Activated CD8-positive, alpha-beta memory T cell treated with anti-CD3 and anti-CD28 coated beads for 36 hours (primary cell): ENCODE data around the gene ADAMTS14. TPM values are rescaled to one million over a fixed set of nuclear protein-coding genes. Genes with fewer than 3 reads are reported as not detected.

Source experiments
- CTCF ChIA-PET: fragments of 350-600 bp; sonication (Branson Sonifier 250); formaldehyde crosslinking; loops from one replicate; lab custom pipeline; 2021; ENCODE audit warnings: antibody characterized with exemption; lab: Charles Lee
- POLR2A ChIA-PET: fragments of 350-600 bp; sonication (Branson Sonifier 250); formaldehyde crosslinking; loops from one replicate; lab custom pipeline; 2021; ENCODE audit warnings: antibody characterized with exemption; lab: Charles Lee
- total RNA-seq, 2 experiments: library from RNA; stranded (reverse); gene quantifications; one replicate each; pipeline ENCODE4 v1.2.3, GENCODE V29; 2021

Gene ADAMTS14
- total RNA-seq, 2 experiments from 2014 or later, result 0.04 TPM; not detected in 1

GRCh38 chr10:70742537-70743429 lies 70.5 kb downstream of the ADAMTS14 start:
- ChIA-PET CTCF (interaction anchor here (1.0 kb wide), 1 partner anchor 23 kb away, joined by 3 read pairs; no protein-coding TSS in a partner anchor), POLR2A (no interaction called here)

DNA sequence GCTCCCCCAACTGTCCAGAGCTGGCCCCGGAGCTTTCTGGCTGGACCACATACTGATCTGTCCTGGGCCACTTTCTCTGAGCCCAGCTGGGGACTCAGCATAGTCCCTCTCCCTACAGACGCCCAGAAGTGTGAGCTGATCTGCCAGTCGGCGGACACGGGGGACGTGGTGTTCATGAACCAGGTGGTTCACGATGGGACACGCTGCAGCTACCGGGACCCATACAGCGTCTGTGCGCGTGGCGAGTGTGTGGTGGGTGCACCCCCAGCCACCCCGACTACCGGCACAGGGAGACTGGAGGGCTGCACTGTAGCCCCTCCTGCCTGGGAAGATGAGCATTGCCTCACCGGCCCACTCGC lies 71.1 kb downstream of the ADAMTS14 start:
- POLR2A ChIA-PET, result no interaction called here

GRCh38 chr10:70743879-70744278 lies 71.6 kb downstream of the ADAMTS14 start:
- CTCF ChIA-PET, result no interaction called here
- POLR2A ChIA-PET, result no interaction called here

More for the DNA sequence above, 71.1 kb downstream of the ADAMTS14 start:
- CTCF ChIA-PET, result no interaction called here

DNA sequence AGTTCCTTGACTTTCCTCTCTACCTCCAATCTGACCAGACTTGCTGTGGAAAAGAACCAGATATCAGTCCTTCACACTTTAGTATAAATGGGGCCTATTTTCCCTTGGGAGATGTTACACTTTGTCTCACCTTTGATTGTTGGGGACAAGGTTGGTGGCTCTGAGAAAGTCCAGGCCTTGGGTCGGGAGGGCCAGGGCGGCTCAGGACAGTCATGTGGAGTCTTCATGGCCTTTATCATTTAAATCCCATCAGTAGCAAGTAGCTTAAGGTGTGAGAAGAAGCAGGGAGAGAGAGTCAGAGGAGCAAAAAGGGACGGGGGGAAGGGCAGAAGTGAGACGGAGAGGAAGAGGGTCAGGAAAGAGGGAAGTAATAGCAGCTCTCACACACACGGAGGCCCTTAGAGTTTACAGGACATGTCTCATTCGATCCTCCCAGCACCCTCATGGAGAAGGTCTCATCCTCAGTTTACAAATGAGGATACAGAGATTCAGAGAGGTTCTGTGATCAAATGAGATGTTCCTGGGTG lies 72.4 kb downstream of the ADAMTS14 start:
- POLR2A ChIA-PET, result no interaction called here
- CTCF ChIA-PET, result interaction anchor here (1.4 kb wide), 1 partner anchor 10 kb away, joined by 4 read pairs; no protein-coding TSS in a partner anchor

DNA sequence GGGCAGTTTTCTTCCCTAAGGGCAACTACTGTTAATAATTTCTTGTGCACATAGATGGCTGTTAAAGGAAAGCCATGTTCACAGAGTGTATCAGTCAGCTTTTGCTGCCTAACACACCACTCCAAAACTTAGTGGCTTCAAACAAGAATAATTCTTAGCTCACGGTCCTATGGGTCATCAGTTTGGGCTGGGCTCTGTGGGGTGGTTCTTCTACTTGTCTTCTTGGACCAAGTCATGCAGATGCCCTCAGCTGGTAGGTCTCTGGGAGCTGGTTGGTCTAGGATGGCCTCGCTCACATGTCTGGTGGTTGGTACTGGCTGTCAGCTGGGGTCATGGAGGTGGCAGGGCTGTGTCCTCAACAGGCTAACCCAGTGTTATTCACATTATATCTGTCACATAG lies 73.2 kb downstream of the ADAMTS14 start:
- ChIA-PET POLR2A (no interaction called here), CTCF (interaction anchor here (1.2 to 1.4 kb wide), 2 partner anchors 11 to 184 kb away, joined by 3 to 4 read pairs; no protein-coding TSS in a partner anchor)

DNA sequence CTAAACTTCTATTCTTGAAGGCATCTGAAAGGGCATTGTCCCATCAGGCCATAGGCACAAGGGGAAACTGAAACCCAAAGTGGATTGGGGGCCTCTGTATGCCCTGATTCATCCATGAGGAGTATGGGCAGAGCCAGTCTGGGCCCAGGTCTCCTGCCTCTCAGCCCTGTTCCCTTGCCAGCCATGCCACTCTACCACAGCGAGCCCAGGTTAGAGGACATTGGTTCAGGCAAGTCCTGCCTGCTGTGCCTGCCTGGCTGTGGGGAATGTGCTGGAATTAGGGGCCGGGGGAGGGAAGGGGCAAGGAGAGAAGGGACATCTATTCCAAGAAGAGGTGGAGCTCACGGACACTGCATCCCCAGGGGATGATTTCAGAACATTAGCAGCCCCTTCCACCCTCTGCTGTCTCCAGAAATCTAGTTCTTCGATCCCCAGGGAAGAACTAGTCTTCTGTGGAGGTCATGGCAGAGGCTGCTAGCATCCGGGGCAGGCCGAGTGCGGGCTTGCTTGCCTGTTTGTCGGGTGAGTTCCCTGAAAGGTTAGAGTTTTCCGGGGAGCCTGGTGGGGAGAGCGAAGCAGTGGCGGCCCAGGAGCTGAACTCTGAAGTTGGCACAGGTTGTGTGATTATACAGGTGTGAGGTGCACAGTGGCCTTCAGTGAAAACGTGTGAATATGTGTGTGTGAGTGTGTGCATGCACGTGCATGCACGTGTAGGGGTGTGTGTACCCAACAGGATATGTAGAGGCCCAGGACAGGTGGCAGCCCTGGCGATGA lies 75.1 kb downstream of the ADAMTS14 start:
- POLR2A ChIA-PET, result no interaction called here
- CTCF ChIA-PET, result no interaction called here

GRCh38 chr10:70748305-70748704 lies 76.0 kb downstream of the ADAMTS14 start:
- CTCF ChIA-PET, result interaction anchor here (0.6 to 1.0 kb wide), 2 partner anchors 10 to 23 kb away, joined by 3 read pairs; no protein-coding TSS in a partner anchor
- POLR2A ChIA-PET, result no interaction called here

- POLR2A ChIA-PET, result no interaction called here
Measured at GRCh38 chr10:70748801-70749573, 76.7 kb downstream of the ADAMTS14 start.

GRCh38 chr10:70749756-70750155 lies 77.5 kb downstream of the ADAMTS14 start:
- ChIA-PET POLR2A (no interaction called here), CTCF (interaction anchor here (0.8 to 1.2 kb wide), 2 partner anchors 9 to 29 kb away, joined by 3 to 4 read pairs; no protein-coding TSS in a partner anchor)

More at GRCh38 chr10:70748801-70749573, 76.7 kb downstream of the ADAMTS14 start:
- CTCF ChIA-PET, result interaction anchor here (0.6 to 1.0 kb wide), 2 partner anchors 10 to 23 kb away, joined by 3 read pairs; no protein-coding TSS in a partner anchor

- ChIA-PET POLR2A (no interaction called here), CTCF (interaction anchor here (0.8 to 1.2 kb wide), 2 partner anchors 9 to 29 kb away, joined by 3 to 4 read pairs; no protein-coding TSS in a partner anchor)
Measured at GRCh38 chr10:70750156-70750703, 77.9 kb downstream of the ADAMTS14 start.

DNA sequence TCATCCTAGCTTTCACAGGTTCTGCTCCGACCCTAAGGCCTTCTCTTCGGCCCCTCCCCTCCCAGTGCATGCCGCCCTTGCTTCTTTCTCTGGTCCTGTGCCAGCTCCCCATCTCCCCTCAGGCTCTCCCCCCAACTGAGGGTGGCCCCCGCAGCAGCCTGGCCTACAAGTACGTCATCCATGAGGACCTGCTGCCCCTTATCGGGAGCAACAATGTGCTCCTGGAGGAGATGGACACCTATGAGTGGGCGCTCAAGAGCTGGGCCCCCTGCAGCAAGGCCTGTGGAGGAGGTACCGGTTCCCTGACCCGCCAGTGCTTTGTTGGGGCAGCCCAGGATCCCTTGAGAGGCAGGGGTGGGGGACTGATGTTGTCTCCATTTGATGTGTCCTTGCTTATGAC lies 79.0 kb downstream of the ADAMTS14 start:
- ChIA-PET POLR2A (no interaction called here), CTCF (no interaction called here)

DNA sequence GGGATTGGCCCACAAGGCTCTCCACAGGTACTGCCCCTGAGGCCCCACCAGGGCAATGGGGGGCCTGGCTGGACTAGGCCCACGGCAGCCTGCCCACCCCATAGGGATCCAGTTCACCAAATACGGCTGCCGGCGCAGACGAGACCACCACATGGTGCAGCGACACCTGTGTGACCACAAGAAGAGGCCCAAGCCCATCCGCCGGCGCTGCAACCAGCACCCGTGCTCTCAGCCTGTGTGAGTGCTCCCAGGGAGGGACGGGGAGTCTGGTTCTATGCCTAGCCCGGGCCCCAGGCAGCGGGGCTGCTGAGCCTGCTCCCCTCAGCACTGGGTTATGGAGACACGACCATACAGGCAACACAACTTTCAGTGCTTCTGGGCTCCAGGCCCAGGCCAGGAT lies 79.7 kb downstream of the ADAMTS14 start:
- ChIA-PET CTCF (no interaction called here), POLR2A (no interaction called here)

DNA sequence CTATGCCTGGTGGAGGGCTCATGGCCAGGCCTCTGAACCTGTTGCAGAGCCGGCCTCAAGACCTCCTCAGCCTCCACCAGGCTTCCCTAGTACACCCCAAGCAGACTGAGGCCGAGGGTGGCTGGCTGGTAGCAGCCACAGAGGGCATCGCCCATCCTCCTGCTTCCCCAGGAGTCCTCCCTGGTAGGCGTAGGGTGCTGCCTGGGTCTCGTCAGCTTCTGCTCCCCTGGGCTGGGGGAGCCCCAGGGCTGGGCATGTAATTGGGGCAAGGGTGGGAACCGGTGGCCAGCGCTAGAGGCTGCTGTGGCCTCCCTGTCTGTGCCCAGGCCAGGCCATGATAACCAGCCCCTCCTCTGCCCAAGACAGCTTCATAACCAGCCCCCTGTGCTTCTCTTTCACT lies 80.3 kb downstream of the ADAMTS14 start:
- ChIA-PET POLR2A (no interaction called here), CTCF (no interaction called here)

- ChIA-PET CTCF (interaction anchor here (1.0 kb wide), 1 partner anchor 203 kb away, joined by 3 read pairs; no protein-coding TSS in a partner anchor), POLR2A (no interaction called here)
Measured at GRCh38 chr10:70753026-70753663, 80.8 kb downstream of the ADAMTS14 start.

DNA sequence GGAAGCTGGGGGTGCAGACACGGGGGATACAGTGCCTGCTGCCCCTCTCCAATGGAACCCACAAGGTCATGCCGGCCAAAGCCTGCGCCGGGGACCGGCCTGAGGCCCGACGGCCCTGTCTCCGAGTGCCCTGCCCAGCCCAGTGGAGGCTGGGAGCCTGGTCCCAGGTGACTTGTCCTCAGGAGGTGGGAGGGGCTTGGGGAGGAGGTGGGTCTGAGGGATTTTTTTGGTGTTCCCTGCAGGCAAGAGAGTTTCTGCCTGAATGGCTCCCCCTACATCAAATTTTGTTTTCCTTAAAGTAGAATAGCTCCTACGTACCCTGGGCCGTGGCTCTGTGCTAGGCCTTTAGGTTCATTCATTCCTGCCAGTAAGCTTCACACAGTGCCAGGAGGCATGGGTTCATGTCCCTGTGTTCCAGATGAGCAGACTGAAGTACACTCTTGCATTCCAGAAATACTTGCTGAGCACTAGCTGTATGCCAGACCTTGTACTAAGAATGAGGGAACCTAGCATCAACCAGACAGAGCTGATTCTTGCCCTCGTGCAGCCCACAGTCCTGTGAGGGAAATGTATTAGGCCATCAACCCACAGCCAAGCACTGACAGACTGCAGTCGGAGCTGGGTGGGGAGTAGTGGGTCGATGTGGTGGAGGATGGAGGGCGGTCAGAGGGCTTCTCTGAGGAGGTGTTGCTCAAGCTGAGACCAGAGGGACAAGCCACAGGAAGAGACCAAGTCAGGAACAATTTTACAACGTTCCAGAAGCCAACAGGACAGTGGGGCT lies 81.7 kb downstream of the ADAMTS14 start:
- ChIA-PET CTCF (interaction anchor here (1.0 to 2.2 kb wide), 4 partner anchors 22 to 204 kb away, joined by 3 to 11 read pairs (median 6); no protein-coding TSS in a partner anchor), POLR2A (no interaction called here)

- POLR2A ChIA-PET, result no interaction called here
- CTCF ChIA-PET, result interaction anchor here (0.7 kb wide), 1 partner anchor 208 kb away, joined by 4 read pairs; no protein-coding TSS in a partner anchor
Measured at GRCh38 chr10:70756700-70757360, 84.5 kb downstream of the ADAMTS14 start.
